Measurements from ENCODE around the gene CUBN.

CUBN gene

GRCh38 chr10:16795410-16796073 lies 334.1 kb downstream of the CUBN start:
- no peak overlapping the region for H3K4me3 ChIP-seq (ENCODE audit: low read depth, low read length)
- no peak for TF ChIP-seq POLR2A (IDR thresholded peaks at IDR 0.05; ENCODE audit: extremely low read depth, insufficient read length)
- no peak for TF ChIP-seq CTCF (IDR thresholded peaks at IDR 0.05; ENCODE audit: low read depth, low read length)
- TF ChIP-seq MAX (IDR thresholded peaks at IDR 0.05; ENCODE audit: low read depth, low read length): no peak
- TF ChIP-seq MYC (IDR thresholded peaks at IDR 0.05; ENCODE audit: low read depth, low read length): no peak
- DNase-seq (ENCODE audit: low read depth): no peak

GRCh38 chr10:16794005-16794404 lies 335.6 kb downstream of the CUBN start:
- TF ChIP-seq MAX (IDR thresholded peaks at IDR 0.05; ENCODE audit: low read depth, low read length) (no peak), CTCF (IDR thresholded peaks at IDR 0.05; ENCODE audit: low read depth, low read length) (no peak), POLR2A (IDR thresholded peaks at IDR 0.05; ENCODE audit: extremely low read depth, insufficient read length) (no peak), MYC (IDR thresholded peaks at IDR 0.05; ENCODE audit: low read depth, low read length) (no peak)
- DNase-seq (ENCODE audit: low read depth): no peak
- no peak overlapping the region for H3K4me3 ChIP-seq (ENCODE audit: low read depth, low read length)

GRCh38 chr10:16792675-16793074 lies 336.9 kb downstream of the CUBN start:
- no peak for DNase-seq (ENCODE audit: low read depth)
- no peak for TF ChIP-seq CTCF (IDR thresholded peaks at IDR 0.05; ENCODE audit: low read depth, low read length)
- TF ChIP-seq MAX (IDR thresholded peaks at IDR 0.05; ENCODE audit: low read depth, low read length): no peak
- TF ChIP-seq POLR2A (IDR thresholded peaks at IDR 0.05; ENCODE audit: extremely low read depth, insufficient read length): no peak
- no peak for TF ChIP-seq MYC (IDR thresholded peaks at IDR 0.05; ENCODE audit: low read depth, low read length)
- no peak overlapping the region for H3K4me3 ChIP-seq (ENCODE audit: low read depth, low read length)

GRCh38 chr10:16789765-16790164 lies 339.8 kb downstream of the CUBN start:
- no peak overlapping the region for H3K4me3 ChIP-seq (ENCODE audit: low read depth, low read length)
- DNase-seq (ENCODE audit: low read depth): no peak
- TF ChIP-seq MYC (IDR thresholded peaks at IDR 0.05; ENCODE audit: low read depth, low read length): no peak

- no peak for DNase-seq (ENCODE audit: low read depth)
- H3K4me3 ChIP-seq (ENCODE audit: low read depth, low read length): no peak overlapping the region
- TF ChIP-seq POLR2A (IDR thresholded peaks at IDR 0.05; ENCODE audit: extremely low read depth, insufficient read length): no peak
- TF ChIP-seq MYC (IDR thresholded peaks at IDR 0.05; ENCODE audit: low read depth, low read length): no peak
- no peak for TF ChIP-seq MAX (IDR thresholded peaks at IDR 0.05; ENCODE audit: low read depth, low read length)
- no peak for TF ChIP-seq CTCF (IDR thresholded peaks at IDR 0.05; ENCODE audit: low read depth, low read length)
These were observed 340.4 kb downstream of the CUBN start for GRCh38 chr10:16789261-16789660.

- no peak for TF ChIP-seq MAX (IDR thresholded peaks at IDR 0.05; ENCODE audit: low read depth, low read length)
- no peak for DNase-seq (ENCODE audit: low read depth)
- H3K4me3 ChIP-seq (ENCODE audit: low read depth, low read length): no peak overlapping the region
These were observed 340.8 kb downstream of the CUBN start for GRCh38 chr10:16788778-16789177.

- no peak for DNase-seq (ENCODE audit: low read depth)
- H3K4me3 ChIP-seq (ENCODE audit: low read depth, low read length): no peak overlapping the region
- TF ChIP-seq POLR2A (IDR thresholded peaks at IDR 0.05; ENCODE audit: extremely low read depth, insufficient read length): no peak
- no peak for TF ChIP-seq CTCF (IDR thresholded peaks at IDR 0.05; ENCODE audit: low read depth, low read length)
- TF ChIP-seq MAX (IDR thresholded peaks at IDR 0.05; ENCODE audit: low read depth, low read length): no peak
- no peak for TF ChIP-seq MYC (IDR thresholded peaks at IDR 0.05; ENCODE audit: low read depth, low read length)
These were observed 341.5 kb downstream of the CUBN start for GRCh38 chr10:16788125-16788524.
